ENCODE data around the gene BECN2.

DNA sequence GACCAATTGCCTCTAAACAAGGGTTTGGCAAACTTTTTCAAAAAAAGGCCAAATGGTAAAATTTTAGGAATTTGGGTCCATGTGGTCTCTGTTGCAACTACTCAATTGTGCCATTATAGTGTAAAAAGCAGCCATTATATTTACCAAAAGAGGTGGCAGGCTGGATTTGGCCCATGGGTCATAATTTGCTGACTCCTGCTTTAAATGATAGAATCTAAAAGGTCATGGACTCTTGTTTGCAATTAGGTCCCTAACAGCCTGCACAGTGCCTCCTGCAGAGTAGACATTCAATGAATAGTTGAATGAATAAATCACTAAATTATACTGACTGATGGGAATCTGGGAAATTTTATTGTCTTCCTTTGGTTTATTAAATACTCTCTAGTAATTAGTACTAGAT lies 6.2 kb downstream of the BECN2 start:
- TF ChIP-seq, protein P1, sequence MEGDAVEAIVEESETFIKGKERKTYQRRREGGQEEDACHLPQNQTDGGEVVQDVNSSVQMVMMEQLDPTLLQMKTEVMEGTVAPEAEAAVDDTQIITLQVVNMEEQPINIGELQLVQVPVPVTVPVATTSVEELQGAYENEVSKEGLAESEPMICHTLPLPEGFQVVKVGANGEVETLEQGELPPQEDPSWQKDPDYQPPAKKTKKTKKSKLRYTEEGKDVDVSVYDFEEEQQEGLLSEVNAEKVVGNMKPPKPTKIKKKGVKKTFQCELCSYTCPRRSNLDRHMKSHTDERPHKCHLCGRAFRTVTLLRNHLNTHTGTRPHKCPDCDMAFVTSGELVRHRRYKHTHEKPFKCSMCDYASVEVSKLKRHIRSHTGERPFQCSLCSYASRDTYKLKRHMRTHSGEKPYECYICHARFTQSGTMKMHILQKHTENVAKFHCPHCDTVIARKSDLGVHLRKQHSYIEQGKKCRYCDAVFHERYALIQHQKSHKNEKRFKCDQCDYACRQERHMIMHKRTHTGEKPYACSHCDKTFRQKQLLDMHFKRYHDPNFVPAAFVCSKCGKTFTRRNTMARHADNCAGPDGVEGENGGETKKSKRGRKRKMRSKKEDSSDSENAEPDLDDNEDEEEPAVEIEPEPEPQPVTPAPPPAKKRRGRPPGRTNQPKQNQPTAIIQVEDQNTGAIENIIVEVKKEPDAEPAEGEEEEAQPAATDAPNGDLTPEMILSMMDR (IDR thresholded peaks at IDR 0.05) = no peak
- no peak for TF ChIP-seq POLR2A (IDR thresholded peaks at IDR 0.05)
- TF ChIP-seq POLR2AphosphoS5 (IDR thresholded peaks at IDR 0.05) = no peak

Measured in transverse colon (tissue), 4 donors.